ENCODE data around the gene TRERF1.

- TF ChIP-seq JUND (IDR thresholded peaks at IDR 0.05) (no peak), SIN3A (IDR thresholded peaks at IDR 0.05; ENCODE audit: borderline replicate concordance, low read depth, low read length) (no peak), CTCF (IDR thresholded peaks at IDR 0.05) (no peak), POLR2AphosphoS5 (IDR thresholded peaks at IDR 0.05; ENCODE audit: low read depth, low read length) (no peak), FOXJ3 (CRISPR knock-in tag; IDR thresholded peaks at IDR 0.05) (no peak), RAD21 (IDR thresholded peaks at IDR 0.05; ENCODE audit: low read length) (no peak), RCOR1 (IDR thresholded peaks at IDR 0.05; ENCODE audit: low read length) (no peak), EP300 (IDR thresholded peaks at IDR 0.05; ENCODE audit: borderline replicate concordance in 1 of 2, low read depth in 1 of 2, low read length in 1 of 2) (no peak), EZH2phosphoT487 (IDR thresholded peaks at IDR 0.05; ENCODE audit: borderline replicate concordance, low read depth) (no peak), TAF1 (IDR thresholded peaks at IDR 0.05; ENCODE audit: borderline replicate concordance, low read depth, low read length) (no peak), NFIC (IDR thresholded peaks at IDR 0.05; ENCODE audit: borderline replicate concordance) (no peak), FOXM1 (IDR thresholded peaks at IDR 0.05; ENCODE audit: low read depth) (no peak), MAX (IDR thresholded peaks at IDR 0.05; ENCODE audit: low read depth) (no peak)
Observed at GRCh38 chr6:42453654-42454427, 2.1 kb upstream of the TRERF1 start.

All from SK-N-SH (cell line).